Measurements from ENCODE around the gene CPT1B.

DNA sequence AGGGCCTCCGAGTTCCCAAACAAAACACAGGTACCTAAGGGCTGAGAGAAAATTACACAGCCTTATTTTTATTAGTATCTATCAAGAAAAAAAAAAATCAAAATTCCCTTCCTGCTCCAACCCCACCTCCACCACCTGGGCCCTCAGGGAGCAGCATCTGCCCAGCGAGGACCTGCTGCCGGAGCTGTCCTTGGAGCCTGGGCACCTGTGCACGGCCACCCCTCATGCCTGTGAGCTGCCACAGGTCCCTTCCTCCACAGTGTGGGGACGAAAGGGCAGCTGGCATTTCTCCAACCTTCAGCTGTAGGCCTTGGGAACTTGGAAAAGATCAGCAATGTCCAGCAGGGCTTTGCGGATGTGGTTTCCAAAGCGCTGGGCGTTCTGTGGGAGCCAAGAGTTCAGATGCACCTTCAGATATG is 9.2 kb downstream of the CPT1B start:
- TF ChIP-seq POLR2A (IDR thresholded peaks at IDR 0.05; ENCODE audit: low read depth, low read length) (no peak), POLR2AphosphoS5 (IDR thresholded peaks at IDR 0.05; ENCODE audit: low read depth, low read length) (no peak), TAF1 (IDR thresholded peaks at IDR 0.05; ENCODE audit: low read depth, low read length) (no peak), SPI1 (IDR thresholded peaks at IDR 0.05; ENCODE audit: low read depth, low read length) (no peak)
